GM12873 (cell line): ENCODE results near the gene RFX3.

Source experiments
- CTCF ChIP-seq: IDR thresholded peaks from 2 replicates; pipeline ENCODE4 v1.5.1; 2012; ENCODE audit warnings: low read depth, mild to moderate bottlenecking, moderate library complexity, low read length, control low read depth; ENCODE audit not compliant: insufficient read depth; ENCODE audit errors: missing control alignments

Gene RFX3

DNA sequence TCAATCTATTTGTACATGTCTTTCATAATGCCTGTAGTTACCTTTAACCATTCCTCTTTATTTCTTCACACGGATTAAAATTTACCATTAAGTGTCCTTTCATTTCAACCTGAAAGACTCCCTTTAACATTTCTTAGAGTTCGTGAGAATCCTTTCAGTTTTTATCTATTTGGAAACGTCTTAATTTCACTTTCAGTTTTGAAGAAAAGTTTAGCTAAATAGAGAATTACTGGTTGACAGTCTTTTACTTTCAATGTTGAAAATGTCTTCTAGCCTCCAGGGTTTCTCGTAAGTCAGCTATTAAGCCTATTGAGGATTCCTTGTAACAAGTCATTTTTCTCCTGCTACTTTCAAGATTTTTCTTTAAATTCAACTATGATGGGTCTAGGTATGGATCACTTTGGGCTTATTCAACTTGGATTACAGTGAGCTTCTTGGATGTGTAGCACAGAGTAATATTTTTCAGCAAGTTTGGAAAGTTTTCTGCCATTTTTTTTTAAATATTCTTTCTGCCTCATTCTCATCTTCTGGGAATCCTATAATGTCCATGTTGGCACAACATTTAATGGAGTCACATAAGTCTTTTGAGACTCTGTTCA lies 48.5 kb downstream of the RFX3 start:
- TF ChIP-seq CTCF: no peak

- no peak for TF ChIP-seq CTCF
These were observed 50.3 kb downstream of the RFX3 start for GRCh38 chr9:3475300-3476020.

- TF ChIP-seq CTCF: no peak
These were observed 51.0 kb downstream of the RFX3 start for GRCh38 chr9:3474821-3475220.

GRCh38 chr9:3473405-3473804 lies 52.4 kb downstream of the RFX3 start:
- TF ChIP-seq CTCF: no peak

GRCh38 chr9:3471883-3472282 lies 53.9 kb downstream of the RFX3 start:
- no peak for TF ChIP-seq CTCF

GRCh38 chr9:3468421-3469205 lies 57.2 kb downstream of the RFX3 start:
- TF ChIP-seq CTCF: no peak

DNA sequence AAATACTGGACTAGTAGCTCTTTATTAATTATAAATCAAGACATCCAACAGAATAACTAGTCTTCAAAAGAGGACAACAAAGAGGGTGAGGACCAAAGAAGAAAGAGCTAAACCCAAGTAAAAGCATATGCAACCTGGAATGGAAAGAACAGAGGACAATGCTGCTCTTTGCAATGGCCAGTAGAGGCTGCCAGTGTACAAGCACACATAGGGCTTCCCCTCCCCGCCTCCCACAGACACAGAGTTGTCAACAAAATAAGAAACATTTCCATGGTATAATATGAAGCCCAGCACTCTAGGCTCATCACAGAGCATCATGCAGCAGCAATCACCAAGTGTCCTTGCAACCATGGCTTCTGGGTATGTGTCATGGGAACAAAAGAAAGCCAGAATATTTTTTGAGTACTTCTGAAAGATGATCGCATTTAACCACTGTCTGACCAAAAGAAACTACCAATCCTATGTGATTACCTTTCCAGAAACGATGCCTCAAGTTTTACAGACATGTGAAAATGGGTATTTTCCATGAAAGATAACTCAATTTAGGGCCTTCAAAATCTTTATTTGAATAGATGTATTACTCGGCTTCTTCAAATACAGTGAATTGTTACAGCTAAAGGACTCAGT lies 58.1 kb downstream of the RFX3 start:
- peak; percentile 100 for TF ChIP-seq CTCF
